K562 (cell line): ENCODE results near the gene IDUA. TPM values are rescaled to one million over a fixed set of nuclear protein-coding genes. Genes with fewer than 3 reads are reported as not detected.

Experiments
- ATAC-seq: fragments of 200-7000 bp; cut with Tn5 transposase; 3 replicates; pipeline ENCODE4 v1.9.1; 2020; ENCODE audit warnings: moderate library complexity
- BruUV-seq: library from RNA; stranded (reverse); fragments of 400-500 nt; replicated peaks from 2 replicates; lab custom pipeline; 2021; lab: Mats Ljungman, UMichigan
- CTCF ChIA-PET: fragments of 300-600 bp; formaldehyde crosslinking; extraction: SDS; loops from one replicate; lab custom pipeline; 2021; ENCODE audit warnings: low intra/inter-chr PET ratio; lab: Yijun Ruan, JAX
- POLR2A ChIA-PET: fragments of 300-600, 350-650 bp; sonication (Branson Sonifier 250); formaldehyde crosslinking; extraction: SDS; loops from one replicate; lab custom pipeline; 2021; ENCODE audit warnings: antibody characterized with exemption, inconsistent platforms; lab: Yijun Ruan, JAX
- DNase-seq, 4 experiments: peaks; one replicate each; pipeline versions ENCODE4 v3.0.0 to v3.0.0-alpha.2; 2011 to 2018; ENCODE audit warnings: low spot score in 3 of 4, mixed read lengths in 3 of 4; ENCODE audit errors: extremely low read depth in 1 of 4
- FAIRE-seq: peaks from 2 replicates; lab custom pipeline; 2011; peaks lifted over from hg19 to GRCh38; lab: Jason Lieb, UNC
- H2AFZ ChIP-seq: 2 replicates; pipeline ENCODE4 v1.6.0; 2011; ENCODE audit warnings: low read depth, low read length, control low read depth, inconsistent platforms
- H3K27ac ChIP-seq: fragments of 200-600 bp; 3 replicates; pipeline ENCODE4 v1.8.0; 2011; ENCODE audit warnings: low read depth, mild to moderate bottlenecking, control low read depth, inconsistent platforms, low read length, moderate library complexity, mixed read lengths; ENCODE audit errors: extremely low read depth
- H3K27me3 ChIP-seq, 2 experiments: fragments of 300-600 bp in 1 of 2; 2 replicates in 1 of 2; 3 replicates in 1 of 2; pipeline versions ENCODE4 v1.6.0 to v1.8.0; 2011; ENCODE audit warnings: inconsistent platforms in 2 of 2, low read length in 2 of 2, mild to moderate bottlenecking in 1 of 2, mixed read lengths in 1 of 2, moderate library complexity in 1 of 2; ENCODE audit not compliant: control insufficient read depth in 2 of 2, insufficient read depth in 2 of 2
- H3K36me3 ChIP-seq: fragments of 300-600 bp; 3 replicates; pipeline ENCODE4 v1.8.0; 2011; ENCODE audit warnings: mild to moderate bottlenecking, low read length, inconsistent platforms; ENCODE audit not compliant: control insufficient read depth, insufficient read depth
- H3K4me1 ChIP-seq, 2 experiments: fragments of 200-600 bp in 1 of 2; replicated peaks in 1 of 2; 2 replicates in 1 of 2; 3 replicates in 1 of 2; pipeline versions ENCODE4 v1.5.1 to v1.8.0; 2011; ENCODE audit warnings: inconsistent platforms in 2 of 2, low read length in 2 of 2, mild to moderate bottlenecking in 1 of 2, mixed read lengths in 1 of 2, moderate library complexity in 1 of 2; ENCODE audit not compliant: control insufficient read depth in 2 of 2, insufficient read depth in 2 of 2
- H3K4me2 ChIP-seq: 2 replicates; pipeline ENCODE4 v1.6.1; 2011; ENCODE audit warnings: low read length, control low read depth, inconsistent platforms, mixed read lengths; ENCODE audit not compliant: insufficient read depth
- H3K4me3 ChIP-seq: fragments of 200-600 bp; sonication (generic), shearing (Covaris generic); 2 replicates; pipeline ENCODE4 v1.5.1; 2016; ENCODE audit warnings: control low read depth, inconsistent platforms
- H3K79me2 ChIP-seq: fragments of 200-600 bp; 3 replicates; pipeline ENCODE4 v1.8.0; 2011; ENCODE audit warnings: low read length, inconsistent platforms; ENCODE audit not compliant: control insufficient read depth, insufficient read depth
- H3K9ac ChIP-seq, 2 experiments: 2 replicates each; pipeline versions ENCODE4 v1.6.0 to v1.6.1; 2011; ENCODE audit warnings: low read depth in 2 of 2, low read length in 2 of 2, control low read depth in 1 of 2, inconsistent platforms in 1 of 2, mild to moderate bottlenecking in 1 of 2, mixed read lengths in 1 of 2; ENCODE audit not compliant: insufficient read depth in 1 of 2
- H3K9me1 ChIP-seq: one replicate; pipeline ENCODE4 v1.6.0; 2011; ENCODE audit warnings: inconsistent platforms, mild to moderate bottlenecking, low read length, moderate library complexity; ENCODE audit not compliant: control insufficient read depth, insufficient read depth
- H3K9me3 ChIP-seq: replicated peaks from 2 replicates; pipeline ENCODE4 v1.5.1; 2011; ENCODE audit warnings: low read depth, low read length, inconsistent platforms; ENCODE audit not compliant: control insufficient read depth, insufficient read depth
- H4K20me1 ChIP-seq: replicated peaks from 2 replicates; pipeline ENCODE4 v1.6.1; 2011; ENCODE audit warnings: low read length, inconsistent platforms, mixed read lengths; ENCODE audit not compliant: control insufficient read depth, insufficient read depth
- BRD9 ChIP-seq: fragments of 450-650 bp; IDR thresholded peaks from 2 replicates; pipeline ENCODE4 v1.6.1; 2018; ENCODE audit warnings: low read depth; ENCODE audit not compliant: partially characterized antibody
- C11orf30 ChIP-seq: fragments of 450-650 bp; IDR thresholded peaks from 2 replicates; pipeline ENCODE4 v1.6.1; 2016; ENCODE audit warnings: low read depth, mild to moderate bottlenecking
- CTBP1 ChIP-seq: fragments of 450-650 bp; IDR thresholded peaks from 2 replicates; pipeline ENCODE4 v1.6.1; 2016; ENCODE audit warnings: borderline replicate concordance
- ELF2 ChIP-seq: fragments of 250-450 bp; sonication (Bioruptor Pico); IDR thresholded peaks from 2 replicates; pipeline ENCODE4 v1.5.0; 2021; ENCODE audit warnings: mild to moderate bottlenecking
- MYC ChIP-seq, 2 experiments: fragments of 250-450 bp in 1 of 2; sonication (Bioruptor Pico) in 1 of 2; IDR thresholded peaks; 2 replicates each; pipeline versions ENCODE4 v1.5.1 to v1.6.1; 2012 to 2021; ENCODE audit warnings: low read depth in 2 of 2, borderline replicate concordance in 1 of 2, improper control_type of control experiment in 1 of 2, low read length in 1 of 2, mild to moderate bottlenecking in 1 of 2, moderate library complexity in 1 of 2
- NONO ChIP-seq, 2 experiments: fragments of 200-400 bp in 1 of 2; fragments of 450-650 bp in 1 of 2; formaldehyde crosslinking in 1 of 2; IDR thresholded peaks; 2 replicates each; pipeline ENCODE4 v1.6.1; 2017; ENCODE audit warnings: low read depth in 2 of 2, mild to moderate bottlenecking in 2 of 2, moderate library complexity in 2 of 2, low read length in 1 of 2
- PCBP1 ChIP-seq: fragments of 200-400 bp; formaldehyde crosslinking; IDR thresholded peaks from 2 replicates; pipeline ENCODE4 v1.6.1; 2018; ENCODE audit warnings: mild to moderate bottlenecking, low read depth, low read length; ENCODE audit not compliant: poor library complexity, severe bottlenecking
- SLC30A9 ChIP-seq: fragments of 250-450 bp; sonication (Bioruptor Pico); IDR thresholded peaks from 2 replicates; pipeline ENCODE4 v1.8.0; 2022; ENCODE audit warnings: mild to moderate bottlenecking, moderate library complexity
- ZBTB1 ChIP-seq: sonication (generic); formaldehyde crosslinking; IDR thresholded peaks from 2 replicates; pipeline ENCODE4 v1.8.1; 2023; ENCODE audit warnings: missing genetic modification reagents, low read depth, mild to moderate bottlenecking, borderline replicate concordance
- ZFP1 ChIP-seq: fragments of 450-650 bp; formaldehyde crosslinking; IDR thresholded peaks from 2 replicates; pipeline ENCODE4 v1.4.0; 2020; ENCODE audit warnings: mild to moderate bottlenecking, mixed read lengths
- ZKSCAN8 ChIP-seq: fragments of 200-800 bp; sonication (Bioruptor generic); IDR thresholded peaks from 2 replicates; pipeline ENCODE4 v1.6.1; 2016; ENCODE audit warnings: missing genetic modification characterization, missing compliant biosample characterization
- WGBS: fragments of 100-300 bp; shearing (Covaris generic); methylation state at CpG from one replicate; pipeline ENCODE4 v1.1.6; 2016; ENCODE audit warnings: low coverage, mixed read lengths; ENCODE audit not compliant: insufficient coverage; ENCODE audit errors: missing lambda C conversion rate; 5-methylcytosine and 5-hydroxymethylcytosine counted together
- in situ Hi-C: fragments of 300-500 bp; cut with MboI; formaldehyde crosslinking; loops from 4 replicates; pipeline ENCODE4 v1.15.0; 2018; ENCODE audit warnings: inconsistent platforms, mixed read lengths
- intact Hi-C: fragments of 100-400 bp; cut with micrococcal nuclease; formaldehyde crosslinking; loops from 2 replicates; pipeline ENCODE4 v1.14.2; 2022
- polyA plus RNA-seq, 8 experiments: library from polyadenylated mRNA; depleted of rRNA in 4 of 8; stranded (reverse) in 5 of 8; unstranded in 3 of 8; fragments of >200 nt; fragmentation: Nextera tagmentation in 2 of 8; fragmentation: Illumina TruSeq in 1 of 8; extraction: Ambion mirVana in 2 of 8; extraction: Trizol in 1 of 8; gene quantifications; 2 replicates each; pipeline versions ENCODE4 v1.2.1 to v1.2.3, GENCODE V29; 2011 to 2014; ENCODE audit warnings: inconsistent platforms in 1 of 8, missing spikeins in 1 of 8
- total RNA-seq, 7 experiments: library from RNA; depleted of rRNA in 6 of 7; stranded (reverse); fragments of >200 nt in 6 of 7; fragmentation: Illumina TruSeq in 2 of 7; extraction: Trizol in 2 of 7; gene quantifications; 2 replicates each; pipeline versions ENCODE4 v1.2.1 to v1.2.3, GENCODE V29; 2011 to 2021; ENCODE audit warnings: low replicate concordance in 1 of 7
- TF ChIP-seq, protein P1 (sequence below): fragments of 250-450 bp; sonication (Bioruptor Pico); IDR thresholded peaks from 2 replicates; pipeline ENCODE4 v1.5.0; 2021
- TF ChIP-seq, protein P2 (sequence below): sonication (generic); formaldehyde crosslinking; IDR thresholded peaks from 2 replicates; pipeline ENCODE4 v1.9.0; 2022; ENCODE audit warnings: mild to moderate bottlenecking, missing genetic modification reagents
- TF ChIP-seq, protein P3 (sequence below): sonication (generic); formaldehyde crosslinking; IDR thresholded peaks from 2 replicates; pipeline ENCODE4 v1.8.0; 2023; ENCODE audit warnings: mild to moderate bottlenecking, missing genetic modification reagents

The IDUA gene
- total and polyA plus RNA-seq, 9 of the 15 experiments (the other 6 are each of a cell fraction or from before 2014, with no cell fraction given) = 0.04 to 16.1 (median 1.2) TPM

DNA sequence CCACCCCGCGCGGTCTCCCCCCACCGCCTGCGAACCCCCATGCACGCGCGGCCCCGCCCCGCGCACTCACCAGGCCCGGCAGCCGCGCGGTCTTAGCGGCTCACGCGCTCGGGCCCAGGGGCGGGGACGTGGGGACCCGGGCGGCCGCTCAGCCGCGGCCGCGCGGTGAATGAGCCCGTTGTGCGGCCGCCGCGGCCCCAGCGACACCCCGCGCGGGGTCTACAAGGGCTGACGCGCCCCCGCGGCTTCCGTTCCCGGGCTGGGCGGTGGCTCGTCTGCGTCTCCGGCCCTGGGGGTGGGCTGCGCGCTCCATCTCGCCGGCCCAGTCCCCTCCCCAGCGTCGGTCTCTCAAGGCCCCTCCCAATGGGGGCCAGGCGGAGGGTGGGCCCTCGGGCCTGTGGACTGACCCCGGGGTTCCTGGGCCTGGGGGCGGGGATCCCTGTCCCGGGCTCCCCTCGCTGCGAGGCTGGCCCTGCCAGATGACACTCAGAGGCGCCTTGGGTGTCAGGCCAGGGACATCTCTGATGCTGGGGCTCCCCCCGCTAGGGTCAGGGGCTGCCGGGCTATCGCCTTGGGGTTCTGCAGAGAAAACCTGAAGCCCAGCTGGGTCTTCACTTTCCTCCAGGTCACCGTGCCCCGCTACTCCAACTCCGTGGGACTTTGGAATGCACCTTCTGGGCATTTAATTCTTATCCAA is 10.7 kb downstream of the IDUA start:
- peak; percentile 76 to 90 (median 87) for DNase-seq
- Histone ChIP-seq H3K9me1 (no peaks in the 10 kb centered on the region), H4K20me1 (no peaks in the 10 kb centered on the region), H2AFZ (peak overlapping the region; percentile 77), H3K9me3 (no peaks in the 10 kb centered on the region), H3K36me3 (no peaks in the 10 kb centered on the region), H3K27me3 (no peaks in the 10 kb centered on the region), H3K4me1 (peaks cover 37 to 76% of the 10 kb centered on the region in 2 experiments), H3K79me2 (peaks cover 23% of the 10 kb centered on the region; the same call in 2 of the 3 replicates), H3K27ac (peak overlapping the region; percentile 81), H3K4me3 (peak overlapping the region; percentile 47), H3K9ac (peak overlapping the region; percentile 78 to 94; a peak in 3 of 4 replicates), H3K4me2 (peak overlapping the region; percentile 58)
- intact Hi-C loops (loop anchor here (10.0 kb wide), 1 partner anchor 47 kb away; no protein-coding TSS in a partner anchor), in situ Hi-C loops (no loop called here)
- ChIA-PET CTCF (no interaction called here), POLR2A (no interaction called here)
- 5% methylated on average over 35 of the region's 68 CpGs for WGBS
- FAIRE-seq = no peak
- no TSS peak for BruUV-seq
- peak; percentile 58 for ATAC-seq
- no peak for TF ChIP-seq ZFP1 (CRISPR knock-in tag)
- no peak for TF ChIP-seq BRD9
- TF ChIP-seq CTBP1 = peak; percentile 77
- no peak for TF ChIP-seq ZKSCAN8
- peak; percentile 31; the same call in 1 of the 2 replicates for TF ChIP-seq MYC (IDR thresholded peaks at IDR 0.05; ENCODE audit: low read depth, low read length)
- TF ChIP-seq MYC (CRISPR knock-in tag; IDR thresholded peaks at IDR 0.05; ENCODE audit: borderline replicate concordance, low read depth) = no peak
- TF ChIP-seq ELF2 (CRISPR knock-in tag) = no peak
- TF ChIP-seq SLC30A9 (CRISPR knock-in tag) = no peak
- TF ChIP-seq C11orf30 = no peak
- TF ChIP-seq, protein P1, sequence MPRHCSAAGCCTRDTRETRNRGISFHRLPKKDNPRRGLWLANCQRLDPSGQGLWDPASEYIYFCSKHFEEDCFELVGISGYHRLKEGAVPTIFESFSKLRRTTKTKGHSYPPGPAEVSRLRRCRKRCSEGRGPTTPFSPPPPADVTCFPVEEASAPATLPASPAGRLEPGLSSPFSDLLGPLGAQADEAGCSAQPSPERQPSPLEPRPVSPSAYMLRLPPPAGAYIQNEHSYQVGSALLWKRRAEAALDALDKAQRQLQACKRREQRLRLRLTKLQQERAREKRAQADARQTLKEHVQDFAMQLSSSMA (CRISPR knock-in tag) = 0 out of 2 replicates have a peak, but pooled peaks have one; percentile 25
- TF ChIP-seq, protein P2, sequence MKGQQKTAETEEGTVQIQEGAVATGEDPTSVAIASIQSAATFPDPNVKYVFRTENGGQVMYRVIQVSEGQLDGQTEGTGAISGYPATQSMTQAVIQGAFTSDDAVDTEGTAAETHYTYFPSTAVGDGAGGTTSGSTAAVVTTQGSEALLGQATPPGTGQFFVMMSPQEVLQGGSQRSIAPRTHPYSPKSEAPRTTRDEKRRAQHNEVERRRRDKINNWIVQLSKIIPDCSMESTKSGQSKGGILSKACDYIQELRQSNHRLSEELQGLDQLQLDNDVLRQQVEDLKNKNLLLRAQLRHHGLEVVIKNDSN (CRISPR knock-in tag) = no peak
- TF ChIP-seq PCBP1 = peak; percentile 52
- peak; percentile 38; the same call in 1 of the 2 replicates for TF ChIP-seq ZBTB1 (CRISPR knock-in tag)
- TF ChIP-seq NONO (IDR thresholded peaks at IDR 0.05; ENCODE audit: low read depth in 2 of 2, low read length in 1 of 2) = peak in 1 of 2 experiments; percentile 81; a peak in 3 of 4 replicates
- TF ChIP-seq, protein P3, sequence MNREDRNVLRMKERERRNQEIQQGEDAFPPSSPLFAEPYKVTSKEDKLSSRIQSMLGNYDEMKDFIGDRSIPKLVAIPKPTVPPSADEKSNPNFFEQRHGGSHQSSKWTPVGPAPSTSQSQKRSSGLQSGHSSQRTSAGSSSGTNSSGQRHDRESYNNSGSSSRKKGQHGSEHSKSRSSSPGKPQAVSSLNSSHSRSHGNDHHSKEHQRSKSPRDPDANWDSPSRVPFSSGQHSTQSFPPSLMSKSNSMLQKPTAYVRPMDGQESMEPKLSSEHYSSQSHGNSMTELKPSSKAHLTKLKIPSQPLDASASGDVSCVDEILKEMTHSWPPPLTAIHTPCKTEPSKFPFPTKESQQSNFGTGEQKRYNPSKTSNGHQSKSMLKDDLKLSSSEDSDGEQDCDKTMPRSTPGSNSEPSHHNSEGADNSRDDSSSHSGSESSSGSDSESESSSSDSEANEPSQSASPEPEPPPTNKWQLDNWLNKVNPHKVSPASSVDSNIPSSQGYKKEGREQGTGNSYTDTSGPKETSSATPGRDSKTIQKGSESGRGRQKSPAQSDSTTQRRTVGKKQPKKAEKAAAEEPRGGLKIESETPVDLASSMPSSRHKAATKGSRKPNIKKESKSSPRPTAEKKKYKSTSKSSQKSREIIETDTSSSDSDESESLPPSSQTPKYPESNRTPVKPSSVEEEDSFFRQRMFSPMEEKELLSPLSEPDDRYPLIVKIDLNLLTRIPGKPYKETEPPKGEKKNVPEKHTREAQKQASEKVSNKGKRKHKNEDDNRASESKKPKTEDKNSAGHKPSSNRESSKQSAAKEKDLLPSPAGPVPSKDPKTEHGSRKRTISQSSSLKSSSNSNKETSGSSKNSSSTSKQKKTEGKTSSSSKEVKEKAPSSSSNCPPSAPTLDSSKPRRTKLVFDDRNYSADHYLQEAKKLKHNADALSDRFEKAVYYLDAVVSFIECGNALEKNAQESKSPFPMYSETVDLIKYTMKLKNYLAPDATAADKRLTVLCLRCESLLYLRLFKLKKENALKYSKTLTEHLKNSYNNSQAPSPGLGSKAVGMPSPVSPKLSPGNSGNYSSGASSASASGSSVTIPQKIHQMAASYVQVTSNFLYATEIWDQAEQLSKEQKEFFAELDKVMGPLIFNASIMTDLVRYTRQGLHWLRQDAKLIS (CRISPR knock-in tag) = peak; percentile 57; the same call in 1 of the 2 replicates
